H1 (cell line): ENCODE data around the gene FCGR2B. TPM values are rescaled to one million over a fixed set of nuclear protein-coding genes. Genes with fewer than 3 reads are reported as not detected.

Experiments used
- CTCF ChIA-PET: fragments of 300-600 bp; sonication (Branson Sonifier 250); formaldehyde crosslinking; loops from one replicate; lab custom pipeline; 2021; ENCODE audit not compliant: partially characterized antibody; lab: Charles Lee
- POLR2A ChIA-PET: fragments of 300-600 bp; sonication (Branson Sonifier 250); formaldehyde crosslinking; loops from one replicate; lab custom pipeline; 2021; ENCODE audit warnings: inconsistent platforms; ENCODE audit not compliant: partially characterized antibody; lab: Charles Lee
- DNase-seq, 2 experiments: peaks; one replicate each; pipeline versions ENCODE4 v3.0.0 to v3.0.0-alpha.2; 2010 to 2022; ENCODE audit warnings: low spot score in 2 of 2, low read depth in 1 of 2, mixed read lengths in 1 of 2
- FAIRE-seq: peaks from 2 replicates; lab custom pipeline; 2011; peaks lifted over from hg19 to GRCh38; lab: Jason Lieb, UNC
- H2AFZ ChIP-seq: 2 replicates; pipeline ENCODE4 v1.8.1; 2012; ENCODE audit warnings: low read length, inconsistent platforms
- H2AK5ac ChIP-seq: 2 replicates; pipeline ENCODE4 v1.6.1; 2013; ENCODE audit warnings: low read depth, low read length
- H2BK120ac ChIP-seq: replicated peaks from 2 replicates; pipeline ENCODE3; 2013; ENCODE audit warnings: low read depth, low read length, inconsistent platforms
- H2BK12ac ChIP-seq: 2 replicates; pipeline ENCODE4 v1.6.1; 2013; ENCODE audit warnings: low read depth, low read length
- H2BK15ac ChIP-seq: 2 replicates; pipeline ENCODE4 v1.6.1; 2013; ENCODE audit warnings: low read length
- H2BK20ac ChIP-seq: 2 replicates; pipeline ENCODE4 v1.6.1; 2013; ENCODE audit warnings: low read length
- H2BK5ac ChIP-seq: 2 replicates; pipeline ENCODE4 v1.6.1; 2013; ENCODE audit warnings: low read depth, low read length
- H3K14ac ChIP-seq: 2 replicates; pipeline ENCODE4 v1.6.1; 2013; ENCODE audit warnings: inconsistent platforms; ENCODE audit not compliant: insufficient read length
- H3K18ac ChIP-seq: 2 replicates; pipeline ENCODE4 v1.6.1; 2013; ENCODE audit warnings: low read length; ENCODE audit errors: extremely low read depth
- H3K23ac ChIP-seq: 2 replicates; pipeline ENCODE4 v1.6.1; 2013; ENCODE audit warnings: inconsistent platforms; ENCODE audit not compliant: insufficient read length
- H3K23me2 ChIP-seq: 2 replicates; pipeline ENCODE4 v1.6.1; 2013; ENCODE audit warnings: low read depth, low read length
- H3K27ac ChIP-seq: 2 replicates; pipeline ENCODE4 v1.6.1; 2011; ENCODE audit warnings: low read depth, low read length, inconsistent platforms
- H3K27me3 ChIP-seq, 4 experiments: replicated peaks in 1 of 4; 1 replicate in 1 of 4; 2 replicates in 3 of 4; pipeline versions ENCODE4 v1.6.1 to v1.8.1; 2011 to 2013; ENCODE audit warnings: low read length in 3 of 4, mild to moderate bottlenecking in 3 of 4, inconsistent platforms in 2 of 4, mixed read lengths in 2 of 4, moderate library complexity in 1 of 4; ENCODE audit not compliant: control insufficient read depth in 3 of 4, insufficient read depth in 3 of 4; ENCODE audit errors: extremely low read depth in 1 of 4
- H3K36me3 ChIP-seq, 4 experiments: 2 replicates each; pipeline versions ENCODE4 v1.6.1 to v1.8.1; 2011 to 2013; ENCODE audit warnings: mild to moderate bottlenecking in 4 of 4, low read length in 3 of 4, moderate library complexity in 2 of 4, control low read depth in 1 of 4, inconsistent platforms in 1 of 4; ENCODE audit not compliant: insufficient read depth in 4 of 4, control insufficient read depth in 2 of 4
- H3K4ac ChIP-seq: replicated peaks from 2 replicates; pipeline ENCODE3; 2013; ENCODE audit warnings: low read length, low read depth, mixed read lengths, inconsistent platforms; ENCODE audit not compliant: insufficient read length
- H3K4me1 ChIP-seq, 4 experiments: replicated peaks in 1 of 4; 1 replicate in 1 of 4; 2 replicates in 3 of 4; pipeline versions ENCODE4 v1.6.1 to v1.8.1; 2011 to 2013; ENCODE audit warnings: low read length in 3 of 4, inconsistent platforms in 2 of 4, mixed read lengths in 1 of 4; ENCODE audit not compliant: insufficient read depth in 4 of 4, control insufficient read depth in 3 of 4
- H3K4me2 ChIP-seq, 2 experiments: 2 replicates each; pipeline versions ENCODE4 v1.6.1 to v1.8.1; 2011 to 2013; ENCODE audit warnings: low read depth in 2 of 2, low read length in 2 of 2, control low read depth in 1 of 2, inconsistent platforms in 1 of 2, mild to moderate bottlenecking in 1 of 2; ENCODE audit not compliant: insufficient read depth in 1 of 2
- H3K4me3 ChIP-seq, 4 experiments: fragments of 200-600, 300-600 bp in 1 of 4; sonication (generic), shearing (Covaris generic), sonication (Bioruptor Twin) in 1 of 4; 2 replicates each; pipeline versions ENCODE4 v1.5.1 to v1.8.1; 2011 to 2016; ENCODE audit warnings: low read length in 4 of 4, low read depth in 3 of 4, control low read depth in 2 of 4, inconsistent platforms in 2 of 4, mild to moderate bottlenecking in 2 of 4, mixed read lengths in 1 of 4, moderate library complexity in 1 of 4; ENCODE audit not compliant: insufficient read depth in 2 of 4; ENCODE audit errors: extremely low read depth in 1 of 4
- H3K56ac ChIP-seq: replicated peaks from 2 replicates; pipeline ENCODE3; 2013; ENCODE audit warnings: low read depth, mild to moderate bottlenecking, mixed read lengths, low read length, inconsistent platforms; ENCODE audit not compliant: insufficient read length
- H3K79me1 ChIP-seq: 2 replicates; pipeline ENCODE4 v1.6.1; 2013; ENCODE audit warnings: low read depth, low read length, control low read depth
- H3K79me2 ChIP-seq, 2 experiments: 2 replicates each; pipeline versions ENCODE4 v1.6.1 to v1.8.1; 2012 to 2013; ENCODE audit warnings: low read length in 2 of 2, mild to moderate bottlenecking in 2 of 2, inconsistent platforms in 1 of 2; ENCODE audit not compliant: insufficient read depth in 2 of 2, control insufficient read depth in 1 of 2
- H3K9ac ChIP-seq, 4 experiments: replicated peaks in 1 of 4; 1 replicate in 1 of 4; 2 replicates in 3 of 4; pipeline versions ENCODE4 v1.6.1 to v1.8.1; 2011 to 2013; ENCODE audit warnings: low read depth in 3 of 4, low read length in 3 of 4, control low read depth in 2 of 4, mild to moderate bottlenecking in 2 of 4, moderate library complexity in 2 of 4, inconsistent platforms in 1 of 4; ENCODE audit errors: extremely low read depth in 1 of 4
- H3K9me3 ChIP-seq, 2 experiments: 2 replicates each; pipeline versions ENCODE4 v1.6.1 to v1.8.1; 2012 to 2013; ENCODE audit warnings: mild to moderate bottlenecking in 2 of 2, moderate library complexity in 2 of 2, control low read depth in 1 of 2, inconsistent platforms in 1 of 2, low read depth in 1 of 2, low read length in 1 of 2, mixed read lengths in 1 of 2; ENCODE audit not compliant: insufficient read depth in 2 of 2
- H4K20me1 ChIP-seq, 2 experiments: replicated peaks in 1 of 2; 2 replicates each; pipeline versions ENCODE3 to v1.8.1; 2011 to 2013; ENCODE audit warnings: inconsistent platforms in 2 of 2, low read length in 2 of 2, mild to moderate bottlenecking in 1 of 2; ENCODE audit not compliant: insufficient read depth in 2 of 2, control insufficient read depth in 1 of 2
- H4K5ac ChIP-seq: 2 replicates; pipeline ENCODE4 v1.6.1; 2013; ENCODE audit warnings: low read length, low read depth, mixed read lengths, inconsistent platforms; ENCODE audit not compliant: insufficient read length
- H4K8ac ChIP-seq: 2 replicates; pipeline ENCODE4 v1.8.0; 2013; ENCODE audit warnings: mild to moderate bottlenecking, moderate library complexity, low read length, inconsistent platforms; ENCODE audit not compliant: insufficient read depth; ENCODE audit errors: extremely low read depth
- H4K91ac ChIP-seq: replicated peaks from 2 replicates; pipeline ENCODE3; 2013; ENCODE audit warnings: low read length, mixed read lengths, inconsistent platforms; ENCODE audit not compliant: insufficient read length
- CHD1 ChIP-seq: IDR thresholded peaks from 2 replicates; pipeline ENCODE4 v1.6.1; 2012; ENCODE audit warnings: low read depth, low read length, improper control_type of control experiment
- CTCF ChIP-seq, 3 experiments: IDR thresholded peaks; 1 replicate in 2 of 3; 2 replicates in 1 of 3; pipeline versions ENCODE4 v1.5.1 to v1.6.1; 2011; ENCODE audit warnings: low read length in 3 of 3, mild to moderate bottlenecking in 3 of 3, inconsistent platforms in 2 of 3, low read depth in 1 of 3, moderate library complexity in 1 of 3; ENCODE audit not compliant: insufficient read depth in 1 of 3; ENCODE audit errors: control extremely low read depth in 1 of 3
- E2F6 ChIP-seq: IDR thresholded peaks from 2 replicates; pipeline ENCODE4 v1.6.1; 2012; ENCODE audit warnings: inconsistent platforms
- EZH2 ChIP-seq: fragments of 200-600 bp; sonication (generic); IDR thresholded peaks from 2 replicates; pipeline ENCODE4 v1.7.1; 2012; ENCODE audit warnings: low read depth, mild to moderate bottlenecking, moderate library complexity, low read length, inconsistent platforms; ENCODE audit not compliant: severe bottlenecking
- JUN ChIP-seq: IDR thresholded peaks from 2 replicates; pipeline ENCODE4 v1.6.1; 2011; ENCODE audit warnings: low read depth, mild to moderate bottlenecking, improper control_type of control experiment, low read length
- SP1 ChIP-seq: IDR thresholded peaks from 2 replicates; pipeline ENCODE4 v1.6.1; 2011; ENCODE audit warnings: low read depth, low read length
- SP2 ChIP-seq: IDR thresholded peaks from 2 replicates; pipeline ENCODE4 v1.6.1; 2012; ENCODE audit warnings: mild to moderate bottlenecking, low read length, inconsistent platforms
- WGBS, 2 experiments: shearing (Covaris generic) in 1 of 2; methylation state at CpG; one replicate each; pipeline versions ENCODE4 v1.1.6 to v1.1.7; 2013 to 2015; ENCODE audit warnings: low lambda C conversion rate in 2 of 2, mixed read lengths in 2 of 2, inconsistent platforms in 1 of 2, low coverage in 1 of 2, missing lambda C conversion rate in 1 of 2; ENCODE audit not compliant: insufficient replicate concordance in 2 of 2, insufficient coverage in 1 of 2, insufficient read length in 1 of 2; ENCODE audit errors: extremely low coverage in 1 of 2, missing lambda C conversion rate in 1 of 2; 5-methylcytosine and 5-hydroxymethylcytosine counted together
- polyA plus RNA-seq, 7 experiments: library from polyadenylated mRNA; depleted of rRNA in 3 of 7; stranded (reverse) in 5 of 7; unstranded in 2 of 7; fragments of >200 nt in 5 of 7; fragments of 200-250 nt in 2 of 7; gene quantifications; 1 replicate in 5 of 7; 2 replicates in 1 of 7; 4 replicates in 1 of 7; pipeline versions ENCODE4 v1.2.1 to v1.2.3, GENCODE V29; 2011 to 2013; ENCODE audit warnings: missing spikeins in 2 of 7, mixed read lengths in 2 of 7
- total RNA-seq: library from RNA; stranded (reverse); fragmentation: NEBNext Ultra II Directional; extraction: Animal tissue kit (Norgen Biotek cat#: 25700); gene quantifications from 2 replicates; pipeline ENCODE4 v1.2.1, GENCODE V29; 2021

FCGR2B gene
- total and polyA plus RNA-seq, 2 of the 8 experiments (the other 6 are each of a cell fraction or from before 2014, with no cell fraction given), result 0.05 TPM; not detected in 1

- Histone ChIP-seq H3K27ac (no peak overlapping the region), H2BK15ac (peak overlapping the region; percentile 76; the same call in 1 of the 2 replicates), H3K18ac (peak overlapping the region; percentile 26; the same call in 1 of the 2 replicates), H3K79me1 (no peaks in the 10 kb centered on the region), H3K4ac (no peak overlapping the region), H2AK5ac (peak overlapping the region; percentile 46; the same call in 1 of the 2 replicates), H3K9me3 (no peaks in the 10 kb centered on the region), H3K23me2 (peaks cover 12% of the 10 kb centered on the region), H3K79me2 (no peaks in the 10 kb centered on the region), H2AFZ (peak overlapping the region; percentile 88; the same call in 1 of the 2 replicates), H3K14ac (no peak overlapping the region), H2BK120ac (no peak overlapping the region), H4K8ac (no peak overlapping the region), H3K23ac (no peak overlapping the region), H4K91ac (no peak overlapping the region), H3K4me2 (peak overlapping the region; percentile 89 to 100), H2BK20ac (0 out of 2 replicates have a peak overlapping the region, but pooled peaks have one; percentile 39), H3K4me1 (peaks cover 2 to 8% (median 4%) of the 10 kb centered on the region in 4 experiments), H3K36me3 (no peaks in the 10 kb centered on the region), H3K27me3 (peaks cover 12 to 25% (median 22%) of the 10 kb centered on the region in 4 experiments), H3K4me3 (peak overlapping the region; percentile 69 to 85 (median 78)), H3K56ac (no peak overlapping the region), H4K5ac (no peak overlapping the region), H2BK5ac (peak overlapping the region; percentile 67; the same call in 1 of the 2 replicates), H4K20me1 (no peaks in the 10 kb centered on the region), H3K9ac (no peak overlapping the region), H2BK12ac (no peak overlapping the region; the same call in 1 of the 2 replicates)
- WGBS, 2 experiments, result 2% methylated on average over 27 of the region's 34 CpGs; no CpG with 5 or more reads in 1 of the 2 experiments
- peak in 1 of 2 experiments; percentile 77 for DNase-seq
- FAIRE-seq, result no peak
- CTCF ChIA-PET, result interaction anchor here (0.6 to 4.8 kb wide), 14 partner anchors 8 to 341 kb away, joined by 3 to 52 read pairs (median 4); partner anchors contain the start of gene DUSP12
- POLR2A ChIA-PET, result interaction anchor here (1.2 to 2.7 kb wide), 6 partner anchors 11 to 114 kb away, joined by 6 to 27 read pairs (median 8); partner anchors contain the start of genes DUSP12 and FCRLA
- no peak for TF ChIP-seq JUN
- peak; percentile 74 for TF ChIP-seq EZH2
- peak; percentile 61 for TF ChIP-seq E2F6
- TF ChIP-seq SP1, result no peak
- TF ChIP-seq CTCF (IDR thresholded peaks at IDR 0.05; ENCODE audit: control extremely low read depth in 1 of 3, insufficient read depth in 1 of 3, low read depth in 1 of 3, low read length in 3 of 3), result peak in 2 of 3 experiments; percentile 5 to 21; a peak in 2 of 4 replicates
- no peak for TF ChIP-seq CHD1
- no peak for TF ChIP-seq SP2
These were observed 63.0 kb downstream of the FCGR2B start for GRCh38 chr1:161725908-161726472.
